ENCODE measurements around the gene LPAR1. TPM values are rescaled to one million over a fixed set of nuclear protein-coding genes. Genes with fewer than 3 reads are reported as not detected.

LPAR1 gene
- total RNA-seq, 2 experiments from 2014 or later: not detected

DNA sequence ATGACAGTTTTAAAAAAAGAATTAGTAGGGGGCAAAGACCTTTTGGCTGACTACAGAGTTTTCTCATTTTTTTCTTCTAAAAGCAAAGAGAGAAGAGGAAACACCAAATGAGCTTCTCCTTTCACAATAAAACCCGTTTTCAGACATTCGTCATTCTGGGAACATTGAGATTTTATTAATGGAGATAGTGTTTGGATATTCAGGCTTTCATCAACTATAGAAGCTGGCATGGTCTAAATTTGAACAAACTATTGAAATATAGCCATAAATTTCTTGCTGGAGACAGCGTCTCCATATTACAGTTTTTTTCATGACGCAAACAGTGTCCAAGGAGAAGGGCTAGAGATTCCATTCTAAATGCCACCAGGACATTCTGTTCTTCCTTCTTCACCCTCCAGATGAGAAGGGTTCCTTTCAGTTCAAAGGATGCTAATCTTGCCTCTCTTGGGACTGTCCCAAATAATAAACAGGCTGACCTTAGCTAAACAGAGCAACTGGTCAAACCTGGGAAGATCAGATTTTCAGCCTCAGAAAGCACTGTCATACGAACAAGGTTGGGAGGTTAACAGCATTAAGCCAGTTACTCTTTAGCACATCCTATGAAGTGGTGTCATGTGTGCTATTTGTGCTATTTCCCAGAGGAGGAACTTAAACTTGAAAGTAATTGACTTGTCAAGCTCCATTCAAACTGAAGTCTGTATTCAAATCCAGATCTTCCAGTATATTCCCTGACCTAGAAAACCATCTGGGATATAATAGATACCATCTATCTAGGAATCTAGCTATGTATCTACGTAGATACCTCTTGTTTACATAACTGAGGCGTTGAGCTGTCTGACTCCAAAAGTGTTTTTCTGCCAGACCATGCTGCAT is 125.6 kb downstream of the LPAR1 start:
- no peak overlapping the region for H3K27ac Mint-ChIP-seq
- H3K4me1 Mint-ChIP-seq: no peaks in the 10 kb centered on the region
- no peaks in the 10 kb centered on the region for H3K36me3 Mint-ChIP-seq
- no peak for DNase-seq
- peaks cover 4% of the 10 kb centered on the region for H3K27me3 Mint-ChIP-seq
- no peak overlapping the region for H3K4me3 Mint-ChIP-seq
- peaks cover 10% of the 10 kb centered on the region for H3K9me3 Mint-ChIP-seq

DNA sequence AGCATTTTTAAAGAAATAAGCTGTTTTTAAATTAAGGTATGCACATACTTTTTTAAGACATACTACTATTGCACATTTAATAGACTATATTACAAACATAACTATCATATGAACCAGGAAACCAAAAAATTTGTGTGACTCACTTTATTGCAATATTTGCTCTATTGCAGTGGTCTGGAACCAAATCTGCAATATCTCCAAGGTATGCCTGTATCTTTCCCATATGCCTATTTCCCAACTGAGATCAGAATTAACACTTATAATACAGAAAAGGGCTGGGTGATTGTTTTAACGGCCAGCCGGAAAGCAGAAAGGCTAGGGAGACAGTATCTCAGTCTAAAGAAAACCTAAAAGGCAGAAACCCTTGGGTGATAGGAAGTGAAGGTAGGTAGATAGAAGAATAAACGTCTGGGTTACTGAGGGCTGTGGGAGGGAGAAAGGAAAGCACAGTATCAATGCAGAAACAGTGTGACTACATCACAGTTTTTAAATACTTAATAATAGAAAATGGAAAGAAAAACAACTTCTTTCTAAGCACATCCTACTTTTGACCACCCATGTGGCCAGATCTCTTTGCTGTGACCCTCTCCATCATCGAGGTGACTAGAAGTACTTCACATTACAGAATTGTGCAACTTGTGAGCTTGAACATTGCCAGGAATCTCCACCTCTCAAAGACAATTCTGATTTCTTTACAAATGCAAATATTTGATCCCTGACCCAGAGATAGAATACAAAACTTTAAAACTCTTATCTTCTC is 126.4 kb downstream of the LPAR1 start:
- no peak for DNase-seq
- peaks cover 10% of the 10 kb centered on the region for H3K9me3 Mint-ChIP-seq

DNA sequence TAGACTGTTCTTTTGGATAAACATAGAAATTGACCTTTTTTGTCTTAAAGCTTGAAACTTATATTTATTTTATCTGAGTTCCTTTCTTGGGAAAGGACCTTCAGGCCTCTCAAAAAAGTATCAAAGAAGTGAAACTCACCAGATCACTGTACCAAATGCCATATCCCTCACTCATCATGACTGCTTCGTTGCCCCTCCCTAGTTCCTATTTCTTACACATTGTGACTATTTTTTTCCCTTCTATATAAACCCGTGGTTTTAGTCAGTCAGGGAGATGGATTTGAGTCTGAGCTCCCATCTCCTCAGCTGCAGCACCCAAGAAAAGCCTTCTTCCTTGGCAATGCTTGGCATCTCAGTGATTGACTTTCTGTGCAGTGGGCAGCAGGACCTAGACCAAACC is 129.4 kb downstream of the LPAR1 start:
- Mint-ChIP-seq H3K4me3 (no peak overlapping the region), H3K27ac (no peak overlapping the region), H3K9me3 (peaks cover 8% of the 10 kb centered on the region), H3K4me1 (no peaks in the 10 kb centered on the region), H3K27me3 (peaks cover 4% of the 10 kb centered on the region), H3K36me3 (no peaks in the 10 kb centered on the region)
- DNase-seq: no peak

More for the DNA sequence above, 126.4 kb downstream of the LPAR1 start:
- Mint-ChIP-seq H3K27me3 (peaks cover 4% of the 10 kb centered on the region), H3K27ac (no peak overlapping the region), H3K4me1 (no peaks in the 10 kb centered on the region), H3K4me3 (no peak overlapping the region), H3K36me3 (no peaks in the 10 kb centered on the region)

DNA sequence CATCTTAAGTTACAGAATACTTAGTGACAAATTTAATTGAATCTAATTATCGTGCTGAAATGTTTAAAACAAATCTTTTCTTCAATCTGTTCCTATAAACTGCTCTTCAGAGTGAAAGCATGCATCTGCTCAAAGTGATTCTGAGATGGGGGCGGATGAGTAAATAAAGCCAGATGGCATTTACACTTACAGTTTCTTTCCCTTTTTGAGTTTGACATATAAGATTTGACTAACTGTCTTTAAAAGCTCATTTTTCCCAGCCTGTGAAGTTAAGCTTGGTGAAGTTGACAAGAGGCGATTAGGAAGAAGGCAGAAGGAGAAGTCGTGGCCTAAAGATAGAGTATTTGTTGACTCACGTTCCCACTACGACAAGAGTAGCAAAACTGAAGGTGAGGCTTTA is 137.4 kb downstream of the LPAR1 start:
- Mint-ChIP-seq H3K4me3 (no peak overlapping the region), H3K27ac (no peak overlapping the region), H3K36me3 (no peaks in the 10 kb centered on the region), H3K9me3 (peaks cover 12% of the 10 kb centered on the region), H3K27me3 (no peaks in the 10 kb centered on the region), H3K4me1 (no peaks in the 10 kb centered on the region)
- DNase-seq: no peak

DNA sequence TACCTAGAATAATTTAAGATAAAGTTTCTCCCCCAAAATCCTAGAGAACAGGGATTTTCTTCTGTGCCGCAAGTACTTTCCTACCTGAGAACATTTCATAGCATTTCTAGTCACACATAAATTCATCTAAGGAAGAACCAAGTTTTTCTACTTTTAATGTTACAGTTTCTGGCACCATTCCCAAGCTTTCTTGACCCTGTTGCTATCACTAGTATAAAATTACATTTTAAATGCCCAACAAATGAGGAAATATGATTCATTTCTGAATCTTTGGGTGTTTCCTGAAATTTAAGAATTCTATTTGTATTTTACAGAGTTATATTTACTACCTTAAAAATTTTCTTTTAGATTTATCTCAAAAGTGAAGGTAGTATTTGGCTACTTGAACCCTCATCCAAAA is 137.8 kb downstream of the LPAR1 start:
- no peak overlapping the region for H3K27ac Mint-ChIP-seq
- H3K36me3 Mint-ChIP-seq: no peaks in the 10 kb centered on the region
- DNase-seq: no peak
- no peaks in the 10 kb centered on the region for H3K4me1 Mint-ChIP-seq
- no peaks in the 10 kb centered on the region for H3K27me3 Mint-ChIP-seq
- no peak overlapping the region for H3K4me3 Mint-ChIP-seq
- peaks cover 12% of the 10 kb centered on the region for H3K9me3 Mint-ChIP-seq

DNA sequence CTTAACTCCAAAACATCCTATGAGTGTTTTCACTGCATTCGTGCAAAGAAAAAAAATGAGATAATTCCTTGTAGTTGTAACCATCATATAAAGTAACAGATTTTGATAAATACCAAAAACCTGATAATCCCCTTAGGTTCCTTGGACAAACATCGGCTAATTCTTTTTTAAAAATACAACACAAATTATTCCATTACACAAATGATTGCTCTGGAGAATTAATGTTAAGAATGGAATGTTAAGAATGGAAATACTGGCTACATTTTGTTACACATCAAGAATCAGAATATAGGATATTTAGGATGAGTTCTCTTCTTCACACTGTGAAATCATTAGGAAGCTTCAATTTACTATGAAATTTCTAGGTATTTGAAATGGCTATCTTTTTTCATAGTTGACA is 139.4 kb downstream of the LPAR1 start:
- peaks cover 12% of the 10 kb centered on the region for H3K9me3 Mint-ChIP-seq

DNA sequence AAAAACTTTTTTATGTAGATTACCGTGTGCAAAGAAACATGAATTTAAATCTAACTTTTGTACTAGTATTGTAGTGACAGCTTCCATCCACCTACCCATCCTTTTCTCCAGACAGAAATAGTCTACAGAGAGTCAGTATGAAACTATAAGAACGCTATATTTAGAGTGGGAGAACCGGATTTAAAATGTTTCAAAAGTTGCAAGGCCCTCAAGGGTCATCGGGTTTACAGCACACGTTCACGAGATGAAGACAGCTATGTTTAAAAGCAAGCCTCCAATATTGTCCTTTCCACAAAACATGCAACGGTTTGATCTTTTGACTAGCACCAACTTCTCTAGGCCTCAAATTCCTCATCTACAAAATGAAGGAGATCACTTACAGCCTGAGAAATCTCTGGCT is 139.9 kb downstream of the LPAR1 start:
- no peaks in the 10 kb centered on the region for H3K4me1 Mint-ChIP-seq
- no peaks in the 10 kb centered on the region for H3K27me3 Mint-ChIP-seq
- no peak overlapping the region for H3K4me3 Mint-ChIP-seq
- H3K36me3 Mint-ChIP-seq: no peaks in the 10 kb centered on the region
- DNase-seq: no peak
- H3K27ac Mint-ChIP-seq: no peak overlapping the region
- peaks cover 12% of the 10 kb centered on the region for H3K9me3 Mint-ChIP-seq

More for the DNA sequence above, 139.4 kb downstream of the LPAR1 start:
- Mint-ChIP-seq H3K4me1 (no peaks in the 10 kb centered on the region), H3K27me3 (no peaks in the 10 kb centered on the region), H3K4me3 (no peak overlapping the region), H3K36me3 (no peaks in the 10 kb centered on the region), H3K27ac (no peak overlapping the region)
- DNase-seq: no peak

DNA sequence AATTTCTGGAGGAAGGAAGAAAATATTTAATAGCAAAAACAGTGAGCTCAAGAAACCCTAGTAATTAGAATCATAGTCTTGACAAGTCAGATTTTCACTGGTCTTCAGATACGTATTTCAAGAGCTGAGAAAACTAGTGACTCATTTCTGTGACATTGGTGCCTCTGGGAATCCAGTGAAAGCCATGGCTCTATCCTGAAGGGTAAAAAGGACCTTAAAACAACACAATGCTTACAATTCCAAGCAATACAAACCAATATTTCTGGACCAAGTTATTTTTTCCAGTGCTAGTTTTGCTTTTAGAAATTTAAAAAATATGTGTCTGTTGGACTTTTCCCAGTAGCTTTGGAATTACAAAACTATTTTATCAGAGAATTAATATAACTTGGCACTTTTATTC is 140.3 kb downstream of the LPAR1 start:
- H3K9me3 Mint-ChIP-seq: peaks cover 12% of the 10 kb centered on the region
- H3K27ac Mint-ChIP-seq: no peak overlapping the region
- no peak for DNase-seq
- H3K27me3 Mint-ChIP-seq: no peaks in the 10 kb centered on the region
- H3K36me3 Mint-ChIP-seq: no peaks in the 10 kb centered on the region
- H3K4me1 Mint-ChIP-seq: no peaks in the 10 kb centered on the region
- H3K4me3 Mint-ChIP-seq: no peak overlapping the region

DNA sequence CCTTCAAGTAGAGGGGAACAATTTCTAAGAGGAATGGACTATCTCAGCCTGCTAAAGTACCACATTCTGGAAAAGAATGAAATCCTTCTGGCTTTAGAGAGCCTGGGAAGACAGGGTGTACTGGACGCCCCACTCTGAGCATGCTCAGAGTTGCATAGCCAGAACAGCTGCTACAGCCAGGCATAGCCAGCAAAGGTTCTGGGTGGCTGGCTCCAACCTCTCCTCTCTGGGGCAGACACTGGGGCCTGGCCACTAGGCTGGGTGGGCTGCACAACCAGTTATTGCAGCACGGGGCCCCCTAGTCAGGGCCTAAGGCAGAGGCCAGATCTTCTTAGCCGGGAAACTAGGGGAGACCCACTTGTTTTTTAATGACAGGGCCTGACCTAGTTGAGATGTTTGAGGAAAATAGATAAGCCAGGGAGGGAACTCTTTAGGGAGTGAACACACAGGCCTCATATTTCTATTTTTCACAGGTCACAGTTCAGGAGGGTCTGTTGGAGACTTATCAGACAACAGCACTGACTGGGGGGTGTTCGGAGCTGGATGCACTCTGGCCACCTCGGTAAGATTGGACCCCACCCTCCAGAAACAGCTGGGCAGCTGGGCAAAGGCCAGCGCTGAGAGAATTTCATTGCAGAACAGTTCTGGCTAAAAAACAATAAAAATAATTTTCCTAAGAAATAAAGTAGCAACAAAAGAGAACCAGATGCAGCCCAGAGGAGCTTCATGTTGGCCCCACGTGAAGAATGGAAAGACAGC is 142.9 kb downstream of the LPAR1 start:
- Mint-ChIP-seq H3K27me3 (no peaks in the 10 kb centered on the region), H3K4me3 (no peak overlapping the region), H3K9me3 (no peaks in the 10 kb centered on the region), H3K4me1 (no peaks in the 10 kb centered on the region), H3K27ac (no peak overlapping the region), H3K36me3 (no peaks in the 10 kb centered on the region)
- DNase-seq: no peak

DNA sequence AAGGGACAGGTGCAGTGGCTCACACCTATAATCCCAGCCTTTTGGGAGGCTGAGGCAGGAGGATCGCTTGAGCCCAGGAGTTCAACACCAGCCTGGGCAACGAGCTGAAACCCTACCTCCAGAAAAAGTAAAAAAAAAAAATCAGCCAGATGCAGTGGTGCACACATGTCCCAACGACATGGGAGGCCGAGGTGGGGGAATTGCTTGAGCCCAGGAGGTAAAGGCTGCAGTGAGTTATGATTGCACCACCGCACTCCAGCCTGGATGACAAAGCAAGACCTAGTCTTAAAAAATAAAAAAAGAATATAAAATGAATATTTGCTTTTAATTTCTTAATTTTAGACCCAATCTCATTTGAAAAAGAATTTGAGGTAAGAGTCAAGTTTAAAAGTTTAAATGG is 143.5 kb downstream of the LPAR1 start:
- H3K36me3 Mint-ChIP-seq: no peaks in the 10 kb centered on the region
- H3K27me3 Mint-ChIP-seq: no peaks in the 10 kb centered on the region
- no peaks in the 10 kb centered on the region for H3K9me3 Mint-ChIP-seq
- H3K4me1 Mint-ChIP-seq: no peaks in the 10 kb centered on the region
- no peak overlapping the region for H3K27ac Mint-ChIP-seq
- no peak overlapping the region for H3K4me3 Mint-ChIP-seq
- no peak for DNase-seq

DNA sequence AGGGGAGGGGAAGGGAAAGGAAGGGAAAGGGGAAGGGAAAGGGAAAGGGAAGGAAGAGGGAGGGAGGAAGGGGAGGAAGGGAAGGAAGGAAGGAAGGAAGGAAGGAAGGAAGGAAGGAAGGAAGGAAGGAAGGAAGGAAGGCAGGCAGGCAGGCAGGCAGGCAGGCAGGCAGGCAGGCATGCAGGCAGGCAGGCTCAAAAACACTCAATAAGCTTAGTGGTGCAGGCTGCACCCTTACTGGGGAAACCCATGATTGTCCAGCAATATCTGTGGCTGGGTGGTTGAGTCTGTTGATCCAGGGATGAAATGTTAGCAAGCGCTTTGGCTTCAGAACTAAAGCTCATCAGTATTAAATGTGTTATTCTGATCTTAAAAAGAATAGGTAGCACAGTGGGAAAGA is 145.6 kb downstream of the LPAR1 start:
- no peaks in the 10 kb centered on the region for H3K27me3 Mint-ChIP-seq
- H3K9me3 Mint-ChIP-seq: no peaks in the 10 kb centered on the region
- no peak for DNase-seq
- no peak overlapping the region for H3K27ac Mint-ChIP-seq
- H3K36me3 Mint-ChIP-seq: no peaks in the 10 kb centered on the region
- no peaks in the 10 kb centered on the region for H3K4me1 Mint-ChIP-seq
- no peak overlapping the region for H3K4me3 Mint-ChIP-seq

DNA sequence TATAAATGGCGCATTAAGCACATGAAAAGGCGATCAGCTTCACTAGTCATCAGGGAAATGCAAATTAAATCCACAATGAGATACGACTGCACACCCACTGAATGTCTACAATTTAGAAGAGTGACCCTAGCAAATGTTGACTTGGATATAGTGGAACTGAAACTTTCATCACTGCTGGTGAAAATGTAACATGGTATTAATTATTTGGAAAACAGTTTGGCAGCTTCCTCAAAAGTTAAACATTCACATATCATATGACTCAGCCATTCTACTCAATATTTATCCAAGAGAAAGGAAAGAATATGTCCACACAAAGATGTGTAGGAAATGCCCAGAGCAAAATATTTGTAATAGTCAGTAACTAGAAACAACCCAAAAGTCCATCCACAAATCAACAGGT is 146.5 kb downstream of the LPAR1 start:
- no peaks in the 10 kb centered on the region for H3K36me3 Mint-ChIP-seq

DNA sequence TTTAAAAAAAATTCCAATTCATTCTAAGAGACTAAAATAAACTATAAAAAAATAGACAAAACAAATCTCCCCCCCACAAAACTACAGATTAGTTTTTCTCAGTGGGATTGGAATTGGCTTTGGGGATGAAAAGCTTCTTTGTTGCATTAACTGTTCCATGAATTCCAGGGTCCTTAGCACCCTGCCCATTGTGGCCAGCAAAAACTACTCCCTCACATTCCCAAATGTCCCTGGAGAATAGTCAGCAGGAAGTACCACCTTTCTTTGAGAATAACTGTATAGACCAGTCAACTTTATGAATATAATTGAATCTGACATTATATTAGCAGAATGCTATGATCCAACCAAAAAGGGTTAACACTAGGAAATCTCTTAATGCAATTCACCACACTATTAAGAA is 147.9 kb downstream of the LPAR1 start:
- H3K27ac Mint-ChIP-seq: no peak overlapping the region
- H3K27me3 Mint-ChIP-seq: no peaks in the 10 kb centered on the region
- H3K4me3 Mint-ChIP-seq: no peak overlapping the region
- no peaks in the 10 kb centered on the region for H3K36me3 Mint-ChIP-seq
- DNase-seq: no peak
- H3K9me3 Mint-ChIP-seq: no peaks in the 10 kb centered on the region
- no peaks in the 10 kb centered on the region for H3K4me1 Mint-ChIP-seq

More for the DNA sequence above, 146.5 kb downstream of the LPAR1 start:
- no peak for DNase-seq
- Mint-ChIP-seq H3K4me1 (no peaks in the 10 kb centered on the region), H3K9me3 (no peaks in the 10 kb centered on the region), H3K27me3 (no peaks in the 10 kb centered on the region), H3K4me3 (no peak overlapping the region), H3K27ac (no peak overlapping the region)

DNA sequence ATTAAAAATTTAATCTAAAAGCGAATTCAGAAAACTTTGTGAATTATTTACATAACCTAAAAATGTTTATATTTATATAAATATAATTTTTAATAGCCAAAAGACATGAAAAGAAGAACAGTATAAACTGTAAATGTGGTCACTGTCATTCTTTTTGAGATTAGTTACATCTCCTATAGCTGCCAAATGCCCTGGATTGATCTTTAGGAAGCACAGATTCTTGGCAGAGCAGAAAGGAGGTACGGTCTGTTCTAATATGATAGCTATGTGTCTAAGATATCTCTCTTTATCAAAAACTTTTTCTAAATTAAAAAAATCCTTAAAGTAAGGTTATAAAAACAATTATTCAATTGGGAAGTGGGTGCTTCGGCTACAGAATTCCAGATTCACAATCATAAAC is 151.0 kb downstream of the LPAR1 start:
- Mint-ChIP-seq H3K36me3 (no peaks in the 10 kb centered on the region), H3K27me3 (no peaks in the 10 kb centered on the region), H3K27ac (no peak overlapping the region), H3K9me3 (no peaks in the 10 kb centered on the region), H3K4me1 (no peaks in the 10 kb centered on the region), H3K4me3 (no peak overlapping the region)
- DNase-seq: no peak

DNA sequence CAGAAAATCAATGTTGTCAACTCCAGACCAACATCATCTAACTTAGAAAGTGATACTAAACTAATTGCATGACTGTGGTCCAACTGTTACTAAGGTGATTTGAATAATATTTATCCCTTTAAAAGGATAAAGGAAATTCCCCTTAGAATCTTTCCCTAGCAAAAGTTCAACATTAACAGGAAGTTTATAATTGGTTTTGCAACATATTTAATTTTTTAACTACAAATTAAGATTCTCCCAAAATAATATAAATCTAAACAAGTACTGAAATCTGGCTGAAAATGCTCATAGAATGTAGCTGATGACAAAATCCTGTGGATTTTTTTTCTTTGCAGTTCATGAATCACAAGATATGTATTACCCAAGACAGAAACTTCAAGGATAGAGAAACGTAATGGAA is 151.4 kb downstream of the LPAR1 start:
- Mint-ChIP-seq H3K36me3 (no peaks in the 10 kb centered on the region), H3K27ac (no peak overlapping the region), H3K4me3 (no peak overlapping the region), H3K4me1 (no peaks in the 10 kb centered on the region), H3K9me3 (no peaks in the 10 kb centered on the region), H3K27me3 (no peaks in the 10 kb centered on the region)
- no peak for DNase-seq

All from activated naive CD8-positive, alpha-beta T cell treated with anti-CD3 and anti-CD28 coated beads for 36 hours (primary cell).